ENCODE data around the gene MAP4.
"Not testable (repeated sequence)": the region's sequence is repeated elsewhere in the genome, so short reads cannot be mapped to it uniquely, and the experiment has no call there.

MAP4 gene

DNA sequence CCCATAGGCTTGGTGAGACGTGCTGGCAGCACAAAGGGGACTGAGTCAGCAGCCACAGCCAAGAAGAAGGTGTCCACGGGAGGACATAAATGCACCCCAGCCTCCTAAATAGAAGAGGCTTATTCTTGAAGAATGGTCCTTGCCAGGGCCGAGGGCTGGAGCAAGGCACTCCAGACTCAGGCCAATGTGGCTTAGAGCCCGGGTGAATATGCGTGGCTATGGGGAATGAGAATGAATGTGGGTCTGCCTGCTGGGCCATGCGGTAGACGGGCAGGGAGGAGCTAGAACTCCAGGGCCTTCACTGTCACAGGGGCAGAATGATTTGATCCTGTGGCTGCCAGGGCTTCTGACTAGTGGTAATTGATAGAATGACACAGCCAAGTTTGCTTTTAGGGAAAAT, 179.2 kb downstream of the MAP4 start:
- no peak for DNase-seq

DNA sequence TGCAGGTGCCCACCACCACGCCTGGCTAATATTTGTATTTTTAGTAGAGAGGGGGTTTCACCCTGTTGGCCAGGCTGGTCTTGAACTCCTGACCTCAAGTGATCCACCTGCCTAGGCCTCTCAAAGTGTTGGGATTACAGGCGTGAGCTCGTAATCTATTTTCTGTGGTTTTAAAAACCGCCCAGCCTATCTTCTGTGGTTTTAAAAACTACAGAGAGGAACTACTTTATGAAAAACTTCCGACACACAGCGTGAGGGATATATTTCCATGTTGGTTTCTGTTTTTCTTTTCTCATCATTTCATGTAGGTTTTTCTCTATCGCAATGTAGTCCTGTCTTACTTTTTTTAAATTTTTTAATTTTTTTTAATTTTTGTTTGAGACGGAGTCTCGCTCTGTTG, 186.7 kb downstream of the MAP4 start:
- DNase-seq = not testable (repeated sequence)

DNA sequence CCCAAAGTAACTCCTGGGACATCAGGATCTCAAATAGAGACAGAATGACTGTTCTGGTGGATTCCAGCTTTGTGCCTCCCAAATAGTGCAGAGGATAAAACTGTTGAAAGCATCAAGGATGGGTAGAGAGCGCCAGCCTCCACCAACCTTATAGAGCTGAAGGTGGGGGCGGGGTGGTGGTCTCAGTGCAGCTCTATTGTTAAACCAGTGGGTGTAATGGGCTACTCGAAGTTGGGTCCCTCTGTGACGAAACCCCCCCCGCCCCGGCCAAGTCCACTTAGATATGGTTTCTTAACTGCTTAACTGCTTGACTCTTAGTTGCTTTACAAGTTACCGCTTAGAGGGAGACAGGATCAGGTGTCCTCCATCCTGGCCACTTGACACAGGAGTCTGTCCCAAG, 190.6 kb downstream of the MAP4 start:
- no peak for DNase-seq

DNA sequence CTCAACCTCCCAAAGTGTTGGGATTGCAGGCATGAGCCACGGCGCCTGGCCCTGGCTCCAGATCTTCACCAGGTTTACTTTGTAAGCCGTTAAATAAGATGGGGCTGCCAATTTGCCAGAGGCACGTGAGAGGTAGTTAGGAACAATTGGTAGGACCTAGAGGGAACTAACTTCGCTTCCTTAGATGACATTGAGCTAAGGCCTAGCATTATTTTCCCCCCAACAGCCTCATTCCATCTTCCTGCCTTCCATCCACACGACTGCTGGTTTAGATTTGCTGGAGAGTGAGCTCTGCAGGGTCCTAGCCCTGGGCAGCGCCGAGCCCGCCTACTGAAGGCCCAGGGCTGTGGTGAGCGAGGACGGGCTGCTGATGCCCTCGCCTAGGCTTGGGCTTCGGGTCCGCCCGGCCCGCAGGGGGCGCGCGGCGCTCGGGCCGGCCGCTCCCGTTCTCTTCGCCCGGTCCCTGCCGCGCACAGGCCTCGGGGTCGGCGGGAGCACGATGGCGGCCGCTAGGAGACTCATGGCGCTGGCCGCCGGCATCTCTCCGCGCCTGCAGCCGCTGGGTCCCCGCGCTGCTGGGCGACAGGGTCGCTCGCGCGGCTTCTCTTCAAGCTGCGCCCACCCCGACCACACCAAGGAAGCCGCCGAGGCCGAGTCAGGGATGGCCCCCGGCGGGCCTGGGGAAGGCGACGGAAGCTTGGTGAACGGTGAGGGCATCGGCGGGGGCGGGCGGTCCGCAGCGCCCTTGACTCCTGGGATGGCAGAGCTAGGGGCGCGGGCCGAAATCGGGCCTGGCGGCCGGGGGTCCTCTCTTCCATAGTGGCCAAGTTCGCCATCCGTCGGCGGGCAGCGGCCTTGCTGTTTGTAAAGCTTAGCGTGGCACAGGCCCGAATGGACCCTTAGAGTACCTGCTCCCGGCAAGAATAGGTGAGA, 191.4 kb downstream of the MAP4 start:
- DNase-seq = peak; percentile 62 to 92

DNA sequence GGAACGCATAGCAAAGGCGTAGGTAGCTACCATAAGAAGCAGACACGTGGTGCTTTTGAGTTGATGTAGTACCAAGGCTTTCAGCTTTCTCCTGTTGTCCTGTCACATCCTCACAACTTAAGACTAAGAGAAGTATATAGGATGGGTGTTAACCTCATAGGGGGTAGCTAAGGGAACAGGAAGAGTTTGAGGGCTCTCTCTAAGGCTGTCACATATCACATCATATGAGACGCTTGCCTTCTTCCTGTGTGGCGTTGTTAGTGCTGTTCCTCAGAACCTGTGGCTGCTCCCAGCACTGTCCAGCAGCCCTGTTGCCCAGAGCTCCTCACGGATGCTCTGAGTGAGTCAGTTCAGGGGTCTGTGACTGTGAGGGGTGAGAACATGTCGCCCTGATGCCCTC, 198.6 kb downstream of the MAP4 start:
- DNase-seq = no peak

DNA sequence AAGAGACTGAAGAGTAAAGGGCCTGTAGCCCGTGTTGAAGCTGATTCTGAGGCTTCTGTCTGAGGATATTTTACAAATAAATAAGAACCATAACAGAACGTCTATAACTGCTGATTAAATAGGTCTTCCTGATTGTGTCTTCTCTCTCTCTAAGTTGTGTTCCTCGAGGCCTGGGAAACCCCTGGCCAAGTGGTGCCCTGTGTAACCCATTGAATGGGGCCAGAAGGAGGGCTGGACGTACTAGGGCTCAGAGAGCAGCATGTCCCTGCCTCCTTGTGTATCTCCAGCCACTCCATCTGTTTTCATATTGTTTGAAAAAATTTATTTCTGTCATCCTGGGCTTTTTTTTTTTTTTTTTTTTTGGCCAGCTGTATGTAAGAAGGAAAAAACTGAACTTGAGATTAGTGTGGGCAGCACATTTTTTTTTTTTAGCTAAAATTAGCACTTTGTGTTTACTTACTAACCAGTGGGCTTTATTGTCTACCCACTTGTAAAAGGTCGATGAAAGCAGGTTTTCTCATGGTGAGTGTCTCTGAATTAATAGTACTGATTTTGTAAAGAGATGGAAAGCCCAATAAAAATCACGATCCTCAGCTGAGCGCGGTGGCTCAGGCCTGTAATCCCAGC, 202.6 kb downstream of the MAP4 start:
- DNase-seq = no peak

DNA sequence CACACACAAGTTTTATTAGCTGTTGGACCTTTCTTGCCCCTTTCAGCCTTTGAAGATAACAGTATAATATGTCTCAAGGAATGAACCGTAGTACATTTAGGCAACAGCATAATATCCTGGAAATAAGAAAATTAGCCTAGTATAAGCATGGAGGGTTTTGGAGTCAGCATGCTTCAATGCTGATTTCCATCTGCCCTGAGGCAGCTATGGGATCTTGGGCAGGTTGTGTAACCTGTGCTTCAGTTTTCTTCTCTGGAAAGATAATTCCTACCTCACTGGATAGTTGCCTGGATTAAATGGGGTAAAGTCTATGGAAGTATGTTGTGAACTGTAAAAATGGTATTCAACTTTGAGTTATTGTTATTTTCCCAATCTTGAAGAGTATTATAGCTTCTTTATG, 211.6 kb downstream of the MAP4 start:
- DNase-seq = no peak

DNA sequence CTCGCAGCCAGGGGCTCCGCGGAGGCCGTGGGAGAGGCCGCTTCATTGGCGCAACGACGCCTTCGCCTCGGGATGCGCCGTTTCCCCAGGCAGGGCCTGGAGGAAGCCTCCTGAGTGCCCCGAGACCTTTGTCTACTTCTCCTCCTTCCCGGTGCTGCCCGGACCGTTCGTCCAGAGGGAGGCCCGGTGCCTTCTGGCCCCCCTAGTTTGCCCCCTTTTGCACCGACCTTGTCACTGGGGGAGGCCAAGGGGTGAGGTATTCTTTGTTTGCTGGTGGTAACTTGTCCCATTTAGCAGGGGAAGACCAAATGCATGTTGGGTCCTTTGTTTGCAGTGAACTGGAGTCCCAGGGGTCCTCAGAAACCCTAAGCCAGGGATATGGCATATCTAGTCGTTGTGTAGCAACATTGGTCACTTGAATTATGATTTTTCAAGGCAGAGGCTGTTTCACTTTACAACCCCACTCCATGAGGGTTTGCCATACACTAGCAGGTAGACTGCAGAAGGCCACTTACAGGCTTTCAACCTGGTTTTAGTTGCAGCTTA, 212.7 kb downstream of the MAP4 start:
- DNase-seq = peak in 1 of 2 experiments; percentile 41

DNA sequence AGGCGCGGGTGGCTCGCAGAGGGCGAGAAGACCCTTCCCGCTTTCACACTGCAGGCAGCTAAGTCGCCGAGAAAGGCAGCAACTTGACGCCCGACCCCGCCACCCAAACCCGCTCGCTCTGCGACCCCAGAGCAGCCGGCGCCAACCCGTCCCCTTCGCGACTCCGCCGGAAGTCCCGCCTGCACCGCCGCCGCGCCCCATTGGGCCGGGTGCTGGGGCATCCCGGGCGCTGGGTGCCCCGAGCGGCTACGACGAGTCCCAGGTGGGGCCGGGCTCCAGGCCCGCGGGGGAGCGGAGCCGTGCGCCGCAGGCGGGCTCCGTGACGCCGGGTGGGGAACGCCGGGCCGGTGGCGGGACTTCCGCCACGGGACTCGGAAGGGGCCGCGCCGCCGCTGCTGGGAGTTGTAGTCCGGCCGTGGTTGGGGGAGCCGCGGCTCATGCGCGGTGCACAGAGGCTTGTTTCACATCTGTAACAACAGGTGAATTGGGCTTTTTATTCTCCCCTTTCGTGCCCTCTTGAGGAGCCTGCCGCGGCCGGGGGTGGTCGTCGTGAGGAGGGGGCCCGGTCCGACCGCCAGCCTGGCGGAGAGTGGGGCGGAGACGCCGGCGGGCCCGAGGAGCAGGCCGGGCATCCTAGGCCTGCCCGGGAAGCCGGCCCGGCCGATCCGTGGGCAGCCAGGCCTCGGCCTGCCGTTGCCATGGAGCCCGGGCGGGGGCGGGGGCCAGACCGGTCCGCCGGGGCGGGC, 213.3 kb downstream of the MAP4 start, which contains the start of gene DHX30:
TSS of gene DHX30 (plus strand) at position 405 of the 746 bp plus-strand sequence. CDS start 7,546 bp downstream, outside the sequence.
- DNase-seq = peak; percentile 55 to 89
